ENCODE measurements around the gene UBE2J2.

DNA sequence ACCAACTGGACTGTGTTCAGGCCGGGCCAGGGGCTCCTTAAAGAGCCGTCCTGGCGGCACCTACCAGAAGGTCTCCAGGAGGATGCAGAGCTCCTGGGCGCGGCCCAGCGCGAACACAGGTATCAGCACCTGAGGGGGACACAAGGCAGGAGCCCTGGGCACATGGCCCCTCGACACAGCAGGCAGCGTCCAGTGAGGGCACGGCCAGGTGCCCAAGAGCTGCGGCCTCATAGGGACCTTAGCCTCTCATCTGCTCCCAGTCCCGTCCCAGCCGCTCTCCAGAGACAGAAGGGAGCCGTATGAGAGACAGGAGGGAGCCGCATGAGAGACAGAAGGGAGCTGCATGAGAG, 40.6 kb upstream of the UBE2J2 start:
- TF ChIP-seq ZNF8 (CRISPR knock-in tag; IDR thresholded peaks at IDR 0.05) (no peak), GLIS3 (CRISPR knock-in tag; IDR thresholded peaks at IDR 0.05) (no peak), ZFP3 (CRISPR knock-in tag; IDR thresholded peaks at IDR 0.05) (no peak), SNAI2 (CRISPR knock-in tag; IDR thresholded peaks at IDR 0.05) (no peak), ARNTL (CRISPR knock-in tag; IDR thresholded peaks at IDR 0.05; ENCODE audit: borderline replicate concordance, low read depth) (no peak), TCF4 (CRISPR knock-in tag; IDR thresholded peaks at IDR 0.05; ENCODE audit: borderline replicate concordance) (no peak), RARB (CRISPR knock-in tag; IDR thresholded peaks at IDR 0.05) (no peak), ZFP30 (CRISPR knock-in tag; IDR thresholded peaks at IDR 0.05) (no peak), OSR1 (CRISPR knock-in tag; IDR thresholded peaks at IDR 0.05) (no peak), PPARA (CRISPR knock-in tag; IDR thresholded peaks at IDR 0.05; ENCODE audit: borderline replicate concordance) (no peak), ZC3H10 (CRISPR knock-in tag; IDR thresholded peaks at IDR 0.05) (no peak)
- TF ChIP-seq, protein P1, sequence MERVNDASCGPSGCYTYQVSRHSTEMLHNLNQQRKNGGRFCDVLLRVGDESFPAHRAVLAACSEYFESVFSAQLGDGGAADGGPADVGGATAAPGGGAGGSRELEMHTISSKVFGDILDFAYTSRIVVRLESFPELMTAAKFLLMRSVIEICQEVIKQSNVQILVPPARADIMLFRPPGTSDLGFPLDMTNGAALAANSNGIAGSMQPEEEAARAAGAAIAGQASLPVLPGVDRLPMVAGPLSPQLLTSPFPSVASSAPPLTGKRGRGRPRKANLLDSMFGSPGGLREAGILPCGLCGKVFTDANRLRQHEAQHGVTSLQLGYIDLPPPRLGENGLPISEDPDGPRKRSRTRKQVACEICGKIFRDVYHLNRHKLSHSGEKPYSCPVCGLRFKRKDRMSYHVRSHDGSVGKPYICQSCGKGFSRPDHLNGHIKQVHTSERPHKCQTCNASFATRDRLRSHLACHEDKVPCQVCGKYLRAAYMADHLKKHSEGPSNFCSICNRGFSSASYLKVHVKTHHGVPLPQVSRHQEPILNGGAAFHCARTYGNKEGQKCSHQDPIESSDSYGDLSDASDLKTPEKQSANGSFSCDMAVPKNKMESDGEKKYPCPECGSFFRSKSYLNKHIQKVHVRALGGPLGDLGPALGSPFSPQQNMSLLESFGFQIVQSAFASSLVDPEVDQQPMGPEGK (CRISPR knock-in tag; IDR thresholded peaks at IDR 0.05; ENCODE audit: borderline replicate concordance), result no peak
- TF ChIP-seq, protein P2, sequence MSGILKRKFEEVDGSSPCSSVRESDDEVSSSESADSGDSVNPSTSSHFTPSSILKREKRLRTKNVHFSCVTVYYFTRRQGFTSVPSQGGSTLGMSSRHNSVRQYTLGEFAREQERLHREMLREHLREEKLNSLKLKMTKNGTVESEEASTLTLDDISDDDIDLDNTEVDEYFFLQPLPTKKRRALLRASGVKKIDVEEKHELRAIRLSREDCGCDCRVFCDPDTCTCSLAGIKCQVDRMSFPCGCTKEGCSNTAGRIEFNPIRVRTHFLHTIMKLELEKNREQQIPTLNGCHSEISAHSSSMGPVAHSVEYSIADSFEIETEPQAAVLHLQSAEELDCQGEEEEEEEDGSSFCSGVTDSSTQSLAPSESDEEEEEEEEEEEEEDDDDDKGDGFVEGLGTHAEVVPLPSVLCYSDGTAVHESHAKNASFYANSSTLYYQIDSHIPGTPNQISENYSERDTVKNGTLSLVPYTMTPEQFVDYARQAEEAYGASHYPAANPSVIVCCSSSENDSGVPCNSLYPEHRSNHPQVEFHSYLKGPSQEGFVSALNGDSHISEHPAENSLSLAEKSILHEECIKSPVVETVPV (CRISPR knock-in tag; IDR thresholded peaks at IDR 0.05), result no peak

All from SK-N-SH treated with all-trans-retinoic acid at 6 μM for 48 hours (cell line).